Measurements from ENCODE around the gene AGBL1.

The AGBL1 gene

GRCh38 chr15:86312486-86312885 is 232.8 kb downstream of the AGBL1 start:
- Histone ChIP-seq H3K4me3 (replicated peaks; ENCODE audit: low read depth, low read length) (no peak overlapping the region), H3K36me3 (ENCODE audit: control insufficient read depth, insufficient read depth, low read length) (no peaks in the 10 kb centered on the region), H3K27me3 (replicated peaks; ENCODE audit: control insufficient read depth, insufficient read depth, low read length) (no peaks in the 10 kb centered on the region)
- DNase-seq (ENCODE audit: extremely low read depth, insufficient read length): no peak
- TF ChIP-seq CTCF (IDR thresholded peaks at IDR 0.05; ENCODE audit: insufficient read depth, low read length, poor library complexity, severe bottlenecking): no peak

GRCh38 chr15:86316216-86316615 is 236.5 kb downstream of the AGBL1 start:
- no peak for TF ChIP-seq CTCF (IDR thresholded peaks at IDR 0.05; ENCODE audit: insufficient read depth, low read length, poor library complexity, severe bottlenecking)
- DNase-seq (ENCODE audit: extremely low read depth, insufficient read length): no peak
- Histone ChIP-seq H3K36me3 (ENCODE audit: control insufficient read depth, insufficient read depth, low read length) (no peaks in the 10 kb centered on the region), H3K4me3 (replicated peaks; ENCODE audit: low read depth, low read length) (no peak overlapping the region), H3K27me3 (replicated peaks; ENCODE audit: control insufficient read depth, insufficient read depth, low read length) (no peaks in the 10 kb centered on the region)

- Histone ChIP-seq H3K36me3 (ENCODE audit: control insufficient read depth, insufficient read depth, low read length) (no peaks in the 10 kb centered on the region), H3K27me3 (replicated peaks; ENCODE audit: control insufficient read depth, insufficient read depth, low read length) (no peaks in the 10 kb centered on the region), H3K4me3 (replicated peaks; ENCODE audit: low read depth, low read length) (no peak overlapping the region)
- DNase-seq (ENCODE audit: extremely low read depth, insufficient read length): no peak
- TF ChIP-seq CTCF (IDR thresholded peaks at IDR 0.05; ENCODE audit: insufficient read depth, low read length, poor library complexity, severe bottlenecking): no peak
Measured at GRCh38 chr15:86316726-86317383, 237.2 kb downstream of the AGBL1 start.

GRCh38 chr15:86317384-86317740 is 237.7 kb downstream of the AGBL1 start:
- Histone ChIP-seq H3K36me3 (ENCODE audit: control insufficient read depth, insufficient read depth, low read length) (no peaks in the 10 kb centered on the region), H3K4me3 (replicated peaks; ENCODE audit: low read depth, low read length) (no peak overlapping the region), H3K27me3 (replicated peaks; ENCODE audit: control insufficient read depth, insufficient read depth, low read length) (no peaks in the 10 kb centered on the region)
- TF ChIP-seq CTCF (IDR thresholded peaks at IDR 0.05; ENCODE audit: insufficient read depth, low read length, poor library complexity, severe bottlenecking): no peak
- DNase-seq (ENCODE audit: extremely low read depth, insufficient read length): no peak

- DNase-seq (ENCODE audit: extremely low read depth, insufficient read length): no peak
- H3K36me3 ChIP-seq (ENCODE audit: control insufficient read depth, insufficient read depth, low read length): no peaks in the 10 kb centered on the region
- H3K27me3 ChIP-seq (replicated peaks; ENCODE audit: control insufficient read depth, insufficient read depth, low read length): no peaks in the 10 kb centered on the region
- no peak overlapping the region for H3K4me3 ChIP-seq (replicated peaks; ENCODE audit: low read depth, low read length)
- no peak for TF ChIP-seq CTCF (IDR thresholded peaks at IDR 0.05; ENCODE audit: insufficient read depth, low read length, poor library complexity, severe bottlenecking)
Measured at GRCh38 chr15:86322629-86323028, 243.0 kb downstream of the AGBL1 start.
